Ovary (tissue), 3 donors: ENCODE data around the gene HDAC5.

ENCODE experiments used
- CTCF ChIP-seq, 3 donors: fragments of 450-650 bp in 2 of 3; fragments of 200-600 bp in 1 of 3; IDR thresholded peaks; one replicate each; pipeline versions ENCODE4 v1.5.1 to v1.8.0; 2016 to 2022; ENCODE audit warnings: antibody characterized with exemption in 3 of 3, mild to moderate bottlenecking in 1 of 3
- EP300 ChIP-seq: sonication (generic); formaldehyde crosslinking; IDR thresholded peaks from one replicate; pipeline ENCODE4 v1.6.1; 2017; ENCODE audit warnings: antibody characterized with exemption
- POLR2A ChIP-seq: fragments of 450-650 bp; IDR thresholded peaks from one replicate; pipeline ENCODE4 v1.6.1; 2017; ENCODE audit warnings: antibody characterized with exemption, mild to moderate bottlenecking, moderate library complexity
- donor health status: DM: no; HTN: no; CAD: no.

GRCh38 chr17:44132275-44132821, 8.9 kb upstream of the HDAC5 start:
- TF ChIP-seq CTCF (IDR thresholded peaks at IDR 0.05) (no peak), POLR2A (no peak), EP300 (no peak)
